ENCODE results near the gene ERC1.

- TF ChIP-seq, protein P1, sequence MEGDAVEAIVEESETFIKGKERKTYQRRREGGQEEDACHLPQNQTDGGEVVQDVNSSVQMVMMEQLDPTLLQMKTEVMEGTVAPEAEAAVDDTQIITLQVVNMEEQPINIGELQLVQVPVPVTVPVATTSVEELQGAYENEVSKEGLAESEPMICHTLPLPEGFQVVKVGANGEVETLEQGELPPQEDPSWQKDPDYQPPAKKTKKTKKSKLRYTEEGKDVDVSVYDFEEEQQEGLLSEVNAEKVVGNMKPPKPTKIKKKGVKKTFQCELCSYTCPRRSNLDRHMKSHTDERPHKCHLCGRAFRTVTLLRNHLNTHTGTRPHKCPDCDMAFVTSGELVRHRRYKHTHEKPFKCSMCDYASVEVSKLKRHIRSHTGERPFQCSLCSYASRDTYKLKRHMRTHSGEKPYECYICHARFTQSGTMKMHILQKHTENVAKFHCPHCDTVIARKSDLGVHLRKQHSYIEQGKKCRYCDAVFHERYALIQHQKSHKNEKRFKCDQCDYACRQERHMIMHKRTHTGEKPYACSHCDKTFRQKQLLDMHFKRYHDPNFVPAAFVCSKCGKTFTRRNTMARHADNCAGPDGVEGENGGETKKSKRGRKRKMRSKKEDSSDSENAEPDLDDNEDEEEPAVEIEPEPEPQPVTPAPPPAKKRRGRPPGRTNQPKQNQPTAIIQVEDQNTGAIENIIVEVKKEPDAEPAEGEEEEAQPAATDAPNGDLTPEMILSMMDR (IDR thresholded peaks at IDR 0.05): no peak
- TF ChIP-seq POLR2AphosphoS5 (IDR thresholded peaks at IDR 0.05; ENCODE audit: low read depth, low read length) (no peak), REST (IDR thresholded peaks at IDR 0.05; ENCODE audit: insufficient read depth in 1 of 2, low read depth in 2 of 2, low read length in 1 of 2) (no peak)
Measured at GRCh38 chr12:1063852-1064251, 72.8 kb downstream of the ERC1 start.
